Colonic mucosa (tissue), 4 donors: ENCODE measurements around the gene ADISSP. TPM values are rescaled to one million over a fixed set of nuclear protein-coding genes. Genes with fewer than 3 reads are reported as not detected.
A peak's percentile ranks its signal among the peaks of the same experiment; 100 is the strongest.
"Not testable (repeated sequence)": the region's sequence is repeated elsewhere in the genome, so short reads cannot be mapped to it uniquely, and the experiment has no call there.

Experiments
- DNase-seq: peaks from one replicate; pipeline ENCODE4 v3.0.0-alpha.2; 2020
- H3K27ac ChIP-seq: fragments of 200-600 bp; one replicate; pipeline ENCODE4 v1.8.0; 2021
- H3K27me3 ChIP-seq: fragments of 200-600 bp; one replicate; pipeline ENCODE4 v1.8.0; 2021
- H3K36me3 ChIP-seq: fragments of 200-600 bp; one replicate; pipeline ENCODE4 v1.8.0; 2021
- H3K4me1 ChIP-seq: fragments of 200-600 bp; one replicate; pipeline ENCODE4 v1.8.0; 2021; ENCODE audit warnings: mild to moderate bottlenecking
- H3K4me3 ChIP-seq: fragments of 200-600 bp; one replicate; pipeline ENCODE4 v1.8.0; 2021
- H3K9ac ChIP-seq, 2 donors: one replicate each; pipeline ENCODE4 v1.7.0; 2013; ENCODE audit warnings: control low read depth in 2 of 2, low read depth in 2 of 2, low read length in 2 of 2
- H3K9me3 ChIP-seq: fragments of 200-600 bp; one replicate; pipeline ENCODE4 v1.8.0; 2021
- intact Hi-C: fragments of 100-400 bp; cut with DNase I; formaldehyde crosslinking; loops from one replicate; pipeline ENCODE4 v1.14.1; 2022
- total RNA-seq, 2 donors: library from RNA; stranded (reverse); fragmentation: NEBNext Ultra II Directional in 1 of 2; extraction: Animal tissue kit (Norgen Biotek cat#: 25700) in 1 of 2; gene quantifications; one replicate each; pipeline ENCODE4 v1.2.1, GENCODE V29; 2021
- TF ChIP-seq, protein P1 (sequence below): fragments of 200-600 bp; IDR thresholded peaks from one replicate; pipeline ENCODE4 v1.8.0; 2022; ENCODE audit warnings: antibody characterized with exemption, mild to moderate bottlenecking
- donor health status: healthy.
- donor health status: DM: no; HTN: no; CAD: no.
- donor health status: DM: no; HTN: no; CAD: no.

Gene ADISSP
- total RNA-seq, 2 donors from 2014 or later, result 20.6 to 37.7 TPM

DNA sequence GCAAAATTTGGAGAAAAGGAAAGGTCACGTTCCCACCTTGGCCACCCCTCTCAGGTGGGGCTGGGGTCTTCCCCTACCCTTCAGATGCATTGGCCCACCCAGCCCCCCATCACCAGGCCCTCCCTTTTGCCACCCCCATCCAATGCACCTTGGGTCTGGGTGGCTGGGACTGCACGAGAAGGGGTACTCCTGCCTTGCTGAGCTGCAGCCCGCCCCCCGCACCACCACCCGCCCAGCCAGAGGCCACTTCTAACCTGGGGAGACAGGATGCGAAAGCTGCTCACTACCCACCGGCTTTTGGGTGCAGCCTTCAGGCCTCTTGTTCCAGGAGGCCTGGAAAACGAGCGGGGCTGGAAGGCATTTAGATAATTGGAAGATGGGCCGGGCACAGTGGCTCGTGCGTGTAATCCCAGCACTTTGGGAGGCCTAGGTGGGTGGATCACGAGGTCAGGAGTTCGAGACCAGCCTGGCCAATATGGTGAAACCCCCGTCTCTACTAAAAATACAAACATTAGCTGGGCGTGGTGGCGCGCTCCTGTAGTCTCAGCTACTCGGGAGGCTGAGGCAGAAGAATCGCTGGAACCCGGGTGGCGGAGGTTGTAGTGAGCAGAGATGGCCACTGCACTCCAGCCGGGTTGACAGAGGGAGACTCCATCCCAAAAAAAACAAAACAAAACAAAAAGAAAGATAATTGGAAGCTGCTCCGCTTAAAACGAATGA, 27.3 kb upstream of the ADISSP start:
- intact Hi-C loops, result no loop called here
- TF ChIP-seq, protein P1, sequence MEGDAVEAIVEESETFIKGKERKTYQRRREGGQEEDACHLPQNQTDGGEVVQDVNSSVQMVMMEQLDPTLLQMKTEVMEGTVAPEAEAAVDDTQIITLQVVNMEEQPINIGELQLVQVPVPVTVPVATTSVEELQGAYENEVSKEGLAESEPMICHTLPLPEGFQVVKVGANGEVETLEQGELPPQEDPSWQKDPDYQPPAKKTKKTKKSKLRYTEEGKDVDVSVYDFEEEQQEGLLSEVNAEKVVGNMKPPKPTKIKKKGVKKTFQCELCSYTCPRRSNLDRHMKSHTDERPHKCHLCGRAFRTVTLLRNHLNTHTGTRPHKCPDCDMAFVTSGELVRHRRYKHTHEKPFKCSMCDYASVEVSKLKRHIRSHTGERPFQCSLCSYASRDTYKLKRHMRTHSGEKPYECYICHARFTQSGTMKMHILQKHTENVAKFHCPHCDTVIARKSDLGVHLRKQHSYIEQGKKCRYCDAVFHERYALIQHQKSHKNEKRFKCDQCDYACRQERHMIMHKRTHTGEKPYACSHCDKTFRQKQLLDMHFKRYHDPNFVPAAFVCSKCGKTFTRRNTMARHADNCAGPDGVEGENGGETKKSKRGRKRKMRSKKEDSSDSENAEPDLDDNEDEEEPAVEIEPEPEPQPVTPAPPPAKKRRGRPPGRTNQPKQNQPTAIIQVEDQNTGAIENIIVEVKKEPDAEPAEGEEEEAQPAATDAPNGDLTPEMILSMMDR, result no peak
- no peaks in the 10 kb centered on the region for H3K9me3 ChIP-seq
- H3K4me3 ChIP-seq, result peak overlapping the region; percentile 84
- no peaks in the 10 kb centered on the region for H3K27me3 ChIP-seq
- no peaks in the 10 kb centered on the region for H3K36me3 ChIP-seq
- peak overlapping the region; percentile 71 to 72 for H3K9ac ChIP-seq
- H3K27ac ChIP-seq, result peak overlapping the region; percentile 98
- DNase-seq, result no peak
- H3K4me1 ChIP-seq, result peaks cover 16% of the 10 kb centered on the region

DNA sequence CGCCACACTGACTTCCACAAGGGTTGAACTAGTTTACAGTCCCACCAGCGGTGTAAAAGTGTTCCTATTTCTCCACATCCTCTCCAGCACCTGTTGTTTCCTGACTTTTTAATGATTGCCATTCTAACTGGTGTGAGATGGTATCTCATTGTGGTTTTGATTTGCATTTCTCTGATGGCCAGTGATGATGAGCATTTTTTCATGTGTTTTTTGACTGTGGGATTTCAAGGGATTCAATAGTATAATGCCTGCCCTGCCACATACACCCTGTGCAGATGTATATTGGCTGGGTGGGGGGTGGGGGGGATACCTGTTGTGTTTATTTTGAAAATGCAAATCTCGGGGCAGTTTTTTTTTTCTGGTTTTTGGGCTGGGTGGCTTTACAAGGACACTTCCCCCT, 26.6 kb upstream of the ADISSP start:
- H3K4me3 ChIP-seq, H3K36me3 ChIP-seq, intact Hi-C loops, H3K27me3 ChIP-seq, H3K27ac ChIP-seq, H3K9ac ChIP-seq, H3K9me3 ChIP-seq, DNase-seq: not testable (repeated sequence)
- peaks cover 14% of the 10 kb centered on the region for H3K4me1 ChIP-seq

GRCh38 chr20:3789201-3789600, 21.6 kb upstream of the ADISSP start:
- intact Hi-C loops, result loop anchor here (2.0 to 5.0 kb wide), 2 partner anchors 28 to 63 kb away; no protein-coding TSS in a partner anchor
- Histone ChIP-seq H3K9ac (peak overlapping the region; percentile 8 to 46), H3K4me1 (peaks cover 20% of the 10 kb centered on the region)
- not testable (repeated sequence) for H3K27ac ChIP-seq, DNase-seq, H3K36me3 ChIP-seq, H3K9me3 ChIP-seq, H3K27me3 ChIP-seq, H3K4me3 ChIP-seq

DNA sequence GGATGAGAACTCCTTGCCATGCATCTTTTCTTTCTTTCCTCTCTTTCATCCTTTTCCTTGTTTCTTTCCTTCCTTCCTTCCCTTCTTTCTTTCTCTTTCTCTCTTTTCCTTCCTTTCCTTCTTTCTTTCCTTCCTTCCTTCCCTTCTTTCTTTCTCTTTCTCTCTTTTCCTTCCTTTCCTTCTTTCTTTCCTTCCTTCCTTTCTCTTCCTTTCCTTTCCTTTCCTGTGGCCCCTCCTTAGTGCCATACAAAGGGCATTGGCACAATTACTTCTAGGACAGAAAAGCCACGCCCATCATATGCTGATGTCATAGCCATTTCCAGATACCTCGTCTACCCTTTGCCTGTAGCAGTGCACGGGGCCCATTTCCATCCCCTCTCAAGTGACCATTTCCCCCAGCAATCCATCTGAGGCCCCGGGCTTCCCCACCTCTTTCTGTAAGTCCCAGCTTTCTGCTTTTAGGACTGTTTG, 21.2 kb upstream of the ADISSP start:
- Histone ChIP-seq H3K9ac (peak overlapping the region; percentile 8 to 46), H3K36me3 (no peaks in the 10 kb centered on the region), H3K27me3 (no peaks in the 10 kb centered on the region), H3K9me3 (no peaks in the 10 kb centered on the region), H3K27ac (no peak overlapping the region), H3K4me1 (peaks cover 20% of the 10 kb centered on the region), H3K4me3 (no peak overlapping the region)
- DNase-seq, result peak; percentile 74
- intact Hi-C loops, result loop anchor here (2.0 to 5.0 kb wide), 2 partner anchors 28 to 64 kb away; no protein-coding TSS in a partner anchor
- TF ChIP-seq, protein P1, result no peak

DNA sequence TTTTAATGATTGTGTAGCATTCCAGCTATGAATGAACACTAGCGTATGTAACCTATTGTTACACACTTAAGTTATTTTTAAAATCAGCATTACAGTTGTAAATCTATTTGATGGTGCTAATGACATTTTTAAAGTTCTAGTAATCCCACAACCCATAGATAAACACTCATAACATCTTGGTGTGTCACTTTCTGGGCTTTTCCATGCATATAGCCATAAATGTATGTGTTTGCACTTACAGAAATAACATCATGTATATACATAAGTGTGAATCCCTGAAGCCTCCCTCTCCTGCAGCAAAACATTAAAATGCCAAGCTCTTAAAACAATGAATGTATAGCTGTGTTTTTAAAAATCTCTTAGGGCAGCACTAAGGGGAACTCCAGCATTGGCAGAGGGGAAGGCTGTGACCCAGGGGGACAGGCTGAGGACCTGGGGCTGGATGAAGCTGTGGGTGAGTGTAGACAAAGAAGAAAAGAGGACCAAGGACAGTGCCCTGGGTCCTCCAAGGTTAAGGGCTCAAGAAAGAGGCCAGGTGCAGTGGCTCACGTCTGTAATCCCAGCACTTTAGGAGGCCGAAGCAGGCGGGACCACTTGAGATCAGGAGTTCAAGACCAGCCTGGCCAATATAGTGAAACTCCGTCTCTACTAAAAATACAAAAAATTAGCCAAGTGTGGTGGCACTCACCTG, 19.9 kb upstream of the ADISSP start:
- Histone ChIP-seq H3K9me3 (no peaks in the 10 kb centered on the region), H3K27me3 (no peaks in the 10 kb centered on the region), H3K36me3 (no peaks in the 10 kb centered on the region), H3K27ac (no peak overlapping the region), H3K9ac (peak overlapping the region in 1 of 2 donors; percentile 26), H3K4me3 (no peak overlapping the region), H3K4me1 (peaks cover 20% of the 10 kb centered on the region)
- DNase-seq, result no peak
- TF ChIP-seq, protein P1, result no peak
- intact Hi-C loops, result loop anchor here (2.0 to 5.0 kb wide), 2 partner anchors 29 to 65 kb away; no protein-coding TSS in a partner anchor

GRCh38 chr20:3786665-3787323, 19.2 kb upstream of the ADISSP start, which contains the start of gene CENPB:
Gene CENPB (minus strand): TSS chr20:3786740. CDS start chr20:3786483, 257 bp downstream.
- DNase-seq, result peak; percentile 94
- intact Hi-C loops, result loop anchor here (5.0 kb wide), 1 partner anchor 66 kb away; no protein-coding TSS in a partner anchor
- TF ChIP-seq, protein P1, result peak; percentile 67
- H3K4me1 ChIP-seq, result peaks cover 20% of the 10 kb centered on the region
- peak within 1 kb of the TSS; percentile 55 for H3K4me3 ChIP-seq
- H3K27ac ChIP-seq, result peak within 1 kb of the TSS; percentile 38
- no peaks in the 10 kb centered on the region for H3K9me3 ChIP-seq
- no peaks in the 10 kb centered on the region for H3K27me3 ChIP-seq
- H3K9ac ChIP-seq, result peak within 1 kb of the TSS; percentile 79 to 83
- H3K36me3 ChIP-seq, result no peaks in the 10 kb centered on the region
